HL-60 (cell line): Measurements from ENCODE around the gene PKDCC.

Experiments
- DNase-seq, 2 experiments: peaks; one replicate each; pipeline ENCODE4 v3.0.0-alpha.2; 2010 to 2020; ENCODE audit warnings: low read depth in 1 of 2, low spot score in 1 of 2
- H3K27ac ChIP-seq: fragments of 250-450 bp; sonication (Bioruptor Pico); replicated peaks from 2 replicates; pipeline ENCODE4 v1.5.1; 2020; ENCODE audit warnings: mild to moderate bottlenecking, moderate library complexity
- H3K27me3 ChIP-seq: fragments of 250-450 bp; sonication (Bioruptor Pico); 2 replicates; pipeline ENCODE4 v1.5.1; 2021; ENCODE audit warnings: mild to moderate bottlenecking, moderate library complexity; ENCODE audit not compliant: insufficient read depth, poor library complexity, severe bottlenecking
- H3K4me3 ChIP-seq: replicated peaks from 2 replicates; pipeline ENCODE4 v1.5.1; 2011; ENCODE audit warnings: mild to moderate bottlenecking, control low read depth, low read length; ENCODE audit not compliant: insufficient read depth
- CTCF ChIP-seq: IDR thresholded peaks from one replicate; pipeline ENCODE4 v1.5.1; 2011; ENCODE audit warnings: low read length, control low read depth, inconsistent platforms; ENCODE audit not compliant: insufficient read depth
- GABPA ChIP-seq: IDR thresholded peaks from 2 replicates; pipeline ENCODE4 v1.6.1; 2012; ENCODE audit warnings: low read depth
- POLR2AphosphoS5 ChIP-seq: IDR thresholded peaks from 2 replicates; pipeline ENCODE4 v1.6.1; 2012; ENCODE audit warnings: low read depth
- REST ChIP-seq: IDR thresholded peaks from 2 replicates; pipeline ENCODE4 v1.6.1; 2012; ENCODE audit warnings: low read depth; ENCODE audit not compliant: insufficient replicate concordance
- SPI1 ChIP-seq: IDR thresholded peaks from 2 replicates; pipeline ENCODE4 v1.6.1; 2012; ENCODE audit warnings: low read depth, mild to moderate bottlenecking, borderline replicate concordance

PKDCC gene

GRCh38 chr2:42021464-42021863, 26.4 kb upstream of the PKDCC start:
- Histone ChIP-seq H3K27ac (no peak overlapping the region), H3K27me3 (peaks cover 2% of the 10 kb centered on the region), H3K4me3 (no peak overlapping the region)
- TF ChIP-seq GABPA, result no peak
- TF ChIP-seq REST, result no peak
- no peak for TF ChIP-seq CTCF
- TF ChIP-seq POLR2AphosphoS5, result no peak
- TF ChIP-seq SPI1, result no peak
- no peak for DNase-seq

- TF ChIP-seq GABPA (no peak), CTCF (no peak), REST (no peak), POLR2AphosphoS5 (no peak), SPI1 (no peak)
- Histone ChIP-seq H3K4me3 (no peak overlapping the region), H3K27me3 (peaks cover 2% of the 10 kb centered on the region), H3K27ac (no peak overlapping the region)
- DNase-seq, result no peak
Observed at GRCh38 chr2:42025151-42025582, 22.7 kb upstream of the PKDCC start.

- no peak overlapping the region for H3K4me3 ChIP-seq
- no peak for DNase-seq
- peaks cover 2% of the 10 kb centered on the region for H3K27me3 ChIP-seq
- no peak overlapping the region for H3K27ac ChIP-seq
- TF ChIP-seq REST (no peak), POLR2AphosphoS5 (no peak), CTCF (no peak), GABPA (no peak), SPI1 (no peak)
Observed at GRCh38 chr2:42026272-42026671, 21.5 kb upstream of the PKDCC start.
